Body of pancreas (tissue), 4 donors: ENCODE data around the gene GTF3C5. TPM values are rescaled to one million over a fixed set of nuclear protein-coding genes. Genes with fewer than 3 reads are reported as not detected.
"Not testable (repeated sequence)": the region's sequence is repeated elsewhere in the genome, so short reads cannot be mapped to it uniquely, and the experiment has no call there.

Experiments
- ATAC-seq: fragments of 150-250 bp; one replicate; pipeline ENCODE4 v1.9.1; 2016
- DNase-seq, 4 donors: peaks; one replicate each; pipeline ENCODE4 v3.0.0-alpha.2; 2019
- H3K27ac ChIP-seq, 4 donors: fragments of 200-600 bp; sonication (generic); 1 replicate in 3 of 4; 2 replicates in 1 of 4; pipeline versions ENCODE4 v1.5.1 to v1.6.1; 2016 to 2019; ENCODE audit warnings: mild to moderate bottlenecking in 1 of 4, mixed read lengths in 1 of 4, moderate library complexity in 1 of 4
- H3K27me3 ChIP-seq, 2 donors: fragments of 200-600 bp; sonication (generic); one replicate each; pipeline ENCODE4 v1.6.0; 2016; ENCODE audit warnings: mild to moderate bottlenecking in 1 of 2
- H3K36me3 ChIP-seq, 2 donors: fragments of 200-600 bp; sonication (generic); replicated peaks in 1 of 2; 2 replicates each; pipeline ENCODE4 v1.5.1; 2016; ENCODE audit warnings: low read depth in 2 of 2; ENCODE audit not compliant: insufficient read depth in 1 of 2
- H3K4me1 ChIP-seq: fragments of 200-600 bp; sonication (generic); one replicate; pipeline ENCODE4 v1.6.0; 2016
- H3K4me3 ChIP-seq, 2 donors: fragments of 200-600 bp; sonication (generic); 1 replicate in 1 of 2; 2 replicates in 1 of 2; pipeline ENCODE4 v1.5.1; 2016 to 2019
- H3K9me3 ChIP-seq, 3 donors: fragments of 200-600 bp; sonication (generic); 1 replicate in 2 of 3; 2 replicates in 1 of 3; pipeline ENCODE4 v1.5.1; 2016
- POLR2A ChIP-seq, 3 donors: fragments of 450-650 bp; IDR thresholded peaks; one replicate each; pipeline ENCODE4 v1.6.1; 2016; ENCODE audit warnings: antibody characterized with exemption in 3 of 3, mild to moderate bottlenecking in 2 of 3
- WGBS, 2 donors: methylation state at CpG; one replicate each; pipeline ENCODE4 v1.1.5; 2017; 5-methylcytosine and 5-hydroxymethylcytosine counted together
- intact Hi-C: fragments of 100-400 bp; cut with DNase I; formaldehyde crosslinking; loops from one replicate; pipeline ENCODE4 v1.15.1; 2023
- total RNA-seq, 2 donors: library from RNA; depleted of rRNA; stranded (reverse); fragments of >200 nt; gene quantifications; one replicate each; pipeline ENCODE4 v1.1.0, GENCODE V29; 2016
- TF ChIP-seq, protein P1 (sequence below), 7 experiments: fragments of 450-650 bp in 4 of 7; fragments of 200-600 bp in 3 of 7; sonication (generic) in 3 of 7; IDR thresholded peaks; one replicate each; pipeline ENCODE4 v1.5.1; 2016 to 2019; ENCODE audit warnings: antibody characterized with exemption in 7 of 7

Gene GTF3C5
- total RNA-seq, 2 donors from 2014 or later = 43.1 to 57.7 TPM

DNA sequence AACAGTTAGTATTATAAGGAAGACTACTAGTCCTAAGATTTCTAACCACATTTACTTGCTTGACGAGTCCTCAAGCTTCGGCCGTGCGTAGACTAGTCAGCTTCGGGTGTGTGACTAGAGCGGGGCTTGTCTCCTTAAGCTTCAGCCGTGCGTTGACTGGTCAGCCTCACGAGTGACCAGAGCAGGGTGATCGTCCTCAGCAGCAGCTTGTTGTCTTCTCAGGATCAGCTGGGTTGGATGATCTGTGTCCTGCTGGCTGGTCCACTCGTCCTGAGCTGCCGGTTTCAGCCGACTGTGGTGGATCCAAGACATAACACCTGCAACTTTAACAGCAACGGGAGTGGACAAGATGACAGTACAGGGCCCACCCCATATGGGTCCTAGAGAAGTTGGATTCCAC lies 47.7 kb downstream of the GTF3C5 start:
- intact Hi-C loops = no loop called here
- DNase-seq = no peak
- 87 to 91% methylated on average over 13 to 14 of the region's 14 CpGs for WGBS, 2 donors

DNA sequence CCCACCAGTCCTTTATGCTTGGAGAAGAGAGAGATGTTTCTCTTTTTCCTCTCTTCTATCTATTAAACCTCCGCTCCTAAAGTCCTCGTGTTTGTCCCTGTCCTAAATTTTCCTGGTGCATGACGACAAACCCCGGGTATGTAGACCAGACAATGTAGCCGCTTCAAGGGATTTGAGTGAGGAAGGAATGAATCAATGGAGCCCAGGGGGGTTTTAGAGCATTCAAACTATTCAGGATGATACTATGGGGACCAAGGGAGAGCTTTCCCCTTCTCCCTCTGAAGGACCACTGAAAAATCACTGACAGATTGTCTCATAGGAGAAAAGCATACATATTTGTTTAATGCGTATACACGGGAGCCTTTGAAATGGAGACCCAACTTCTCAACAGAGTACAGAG lies 49.4 kb downstream of the GTF3C5 start:
- H3K27me3 ChIP-seq = no peaks in the 10 kb centered on the region
- TF ChIP-seq, protein P1, sequence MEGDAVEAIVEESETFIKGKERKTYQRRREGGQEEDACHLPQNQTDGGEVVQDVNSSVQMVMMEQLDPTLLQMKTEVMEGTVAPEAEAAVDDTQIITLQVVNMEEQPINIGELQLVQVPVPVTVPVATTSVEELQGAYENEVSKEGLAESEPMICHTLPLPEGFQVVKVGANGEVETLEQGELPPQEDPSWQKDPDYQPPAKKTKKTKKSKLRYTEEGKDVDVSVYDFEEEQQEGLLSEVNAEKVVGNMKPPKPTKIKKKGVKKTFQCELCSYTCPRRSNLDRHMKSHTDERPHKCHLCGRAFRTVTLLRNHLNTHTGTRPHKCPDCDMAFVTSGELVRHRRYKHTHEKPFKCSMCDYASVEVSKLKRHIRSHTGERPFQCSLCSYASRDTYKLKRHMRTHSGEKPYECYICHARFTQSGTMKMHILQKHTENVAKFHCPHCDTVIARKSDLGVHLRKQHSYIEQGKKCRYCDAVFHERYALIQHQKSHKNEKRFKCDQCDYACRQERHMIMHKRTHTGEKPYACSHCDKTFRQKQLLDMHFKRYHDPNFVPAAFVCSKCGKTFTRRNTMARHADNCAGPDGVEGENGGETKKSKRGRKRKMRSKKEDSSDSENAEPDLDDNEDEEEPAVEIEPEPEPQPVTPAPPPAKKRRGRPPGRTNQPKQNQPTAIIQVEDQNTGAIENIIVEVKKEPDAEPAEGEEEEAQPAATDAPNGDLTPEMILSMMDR (IDR thresholded peaks at IDR 0.05) = no peak
- no peak for TF ChIP-seq POLR2A (IDR thresholded peaks at IDR 0.05)
- WGBS, 2 donors = 72 to 90% methylated on average over 7 of the region's 7 CpGs
- H3K9me3 ChIP-seq = no peaks in the 10 kb centered on the region
- H3K27ac ChIP-seq = no peak overlapping the region
- intact Hi-C loops = no loop called here
- no peaks in the 10 kb centered on the region for H3K36me3 ChIP-seq
- DNase-seq (no peak), ATAC-seq (no peak)
- H3K4me3 ChIP-seq = no peak overlapping the region
- peaks cover 21% of the 10 kb centered on the region for H3K4me1 ChIP-seq

More for the DNA sequence above, 47.7 kb downstream of the GTF3C5 start:
- peaks cover 21% of the 10 kb centered on the region for H3K4me1 ChIP-seq
- no peaks in the 10 kb centered on the region for H3K9me3 ChIP-seq
- no peaks in the 10 kb centered on the region for H3K36me3 ChIP-seq
- no peak for ATAC-seq
- H3K27ac ChIP-seq = no peak overlapping the region
- H3K27me3 ChIP-seq = no peaks in the 10 kb centered on the region
- TF ChIP-seq, protein P1 (IDR thresholded peaks at IDR 0.05) = no peak
- TF ChIP-seq POLR2A (IDR thresholded peaks at IDR 0.05) = no peak
- no peak overlapping the region for H3K4me3 ChIP-seq

DNA sequence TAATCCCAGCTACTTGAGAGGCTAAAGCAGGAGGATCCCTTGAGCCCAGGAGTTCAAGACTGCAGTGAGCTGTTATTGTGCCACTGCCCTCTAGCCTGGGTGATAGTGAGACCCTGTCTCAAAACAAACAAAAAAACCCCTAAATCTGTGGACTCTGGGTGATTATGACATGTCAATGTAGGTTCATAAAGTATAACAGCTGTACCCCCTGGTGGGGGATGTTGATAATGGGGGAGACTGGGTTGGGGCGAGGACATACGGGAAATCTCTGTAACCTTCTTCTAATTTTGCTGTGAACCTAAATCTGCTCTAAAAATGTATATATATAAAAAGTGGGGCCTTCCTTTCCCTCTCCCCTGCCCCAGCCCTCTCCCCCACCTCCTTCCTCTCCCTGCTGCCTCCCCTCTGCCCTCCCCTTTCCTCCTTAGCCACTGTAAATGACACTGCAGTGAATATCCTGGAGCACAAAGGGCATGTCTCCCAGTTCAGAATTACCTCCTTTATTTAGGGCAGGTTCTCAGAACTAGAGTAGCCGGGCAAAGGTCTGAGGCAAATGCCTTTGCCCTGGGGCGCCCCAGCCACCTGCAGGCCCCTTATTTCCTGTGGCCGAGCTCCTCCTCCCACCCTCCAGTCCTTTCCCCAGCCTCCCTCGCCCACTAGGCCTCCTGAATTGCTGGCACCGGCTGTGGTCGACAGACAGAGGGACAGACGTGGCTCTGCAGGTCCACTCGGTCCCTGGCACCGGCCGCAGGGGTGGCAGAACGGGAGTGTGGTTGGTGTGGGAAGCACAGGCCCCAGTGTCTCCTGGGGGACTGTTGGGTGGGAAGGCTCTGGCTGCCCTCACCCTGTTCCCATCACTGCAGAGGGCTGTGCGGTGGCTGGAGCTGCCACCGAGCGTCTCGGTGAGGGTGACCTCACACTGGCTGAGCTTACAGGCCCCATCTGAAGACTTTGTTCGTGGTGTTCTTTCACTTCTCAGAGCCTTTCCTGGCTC lies 50.3 kb downstream of the GTF3C5 start:
- H3K4me3 ChIP-seq, H3K36me3 ChIP-seq, intact Hi-C loops, ATAC-seq, H3K27me3 ChIP-seq, H3K9me3 ChIP-seq: not testable (repeated sequence)
- DNase-seq = peak in 2 of 4 donors; percentile 12 to 31
- WGBS, 2 donors = 80 to 84% methylated on average over 5 to 10 of the region's 18 CpGs
- Histone ChIP-seq H3K27ac (peak overlapping the region in 3 of 4 donors; percentile 54 to 86 (median 79)), H3K4me1 (peaks cover 19% of the 10 kb centered on the region)

DNA sequence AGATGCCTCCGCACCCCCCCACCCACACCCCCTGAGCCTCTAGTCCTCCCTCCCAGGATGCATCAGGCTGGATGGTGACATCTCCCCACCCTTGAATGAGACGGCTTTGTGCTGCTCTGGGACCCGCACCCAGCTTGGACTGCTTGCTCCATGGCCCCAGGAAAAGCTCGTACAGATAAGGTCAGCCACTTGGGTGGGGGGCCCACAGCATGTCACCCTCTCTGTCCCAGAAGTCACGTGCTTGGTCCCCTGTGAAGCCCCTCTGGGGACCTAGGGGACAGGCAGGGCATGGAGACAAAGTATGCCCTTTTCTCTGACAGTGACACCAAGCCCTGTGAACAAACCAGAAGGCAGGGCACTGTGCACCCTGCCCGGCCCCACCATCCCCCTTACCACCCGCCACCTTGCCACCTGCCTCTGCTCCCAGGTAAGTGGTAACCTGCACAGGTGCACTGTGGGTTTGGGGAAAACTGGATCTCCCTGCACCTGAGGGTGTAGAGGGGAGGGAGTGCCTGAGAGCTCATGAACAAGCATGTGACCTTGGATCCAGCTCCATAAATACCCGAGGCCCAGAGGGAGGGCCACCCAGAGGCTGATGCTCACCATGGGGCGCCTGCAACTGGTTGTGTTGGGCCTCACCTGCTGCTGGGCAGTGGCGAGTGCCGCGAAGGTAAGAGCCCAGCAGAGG lies 51.3 kb downstream of the GTF3C5 start:
- Histone ChIP-seq H3K4me1 (peaks cover 15% of the 10 kb centered on the region), H3K27ac (peak overlapping the region; percentile 54 to 86 (median 80))
- peak in 1 of 3 donors; percentile 56 for TF ChIP-seq POLR2A (IDR thresholded peaks at IDR 0.05)
- H3K4me3 ChIP-seq, H3K36me3 ChIP-seq, H3K27me3 ChIP-seq, intact Hi-C loops, H3K9me3 ChIP-seq: not testable (repeated sequence)
- ATAC-seq (peak; percentile 87), DNase-seq (peak in 3 of 4 donors; percentile 89 to 94 (median 92))
- 50 to 54% methylated on average over 4 to 6 of the region's 12 CpGs for WGBS, 2 donors

DNA sequence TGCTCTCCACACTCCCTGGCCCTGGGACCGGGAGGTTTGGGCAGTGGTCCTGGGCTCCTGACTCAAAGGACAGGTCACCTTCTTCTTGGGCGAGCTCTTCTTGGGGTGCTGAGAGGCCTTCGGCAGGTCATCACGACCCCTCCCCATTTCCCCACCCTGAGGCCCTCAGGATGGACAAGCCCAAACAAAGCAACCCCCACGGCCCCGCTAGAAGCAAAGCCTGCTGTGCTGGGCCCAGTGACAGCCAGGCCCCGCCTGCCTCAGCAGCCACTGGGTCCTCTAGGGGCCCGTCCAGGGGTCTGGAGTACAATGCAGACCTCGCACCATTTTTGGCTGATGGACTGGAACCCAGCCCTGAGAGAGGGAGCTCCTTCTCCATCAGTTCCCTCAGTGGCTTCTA lies 52.9 kb downstream of the GTF3C5 start:
- intact Hi-C loops, ATAC-seq, H3K36me3 ChIP-seq, H3K27me3 ChIP-seq, H3K4me3 ChIP-seq, H3K9me3 ChIP-seq: not testable (repeated sequence)
- TF ChIP-seq POLR2A (IDR thresholded peaks at IDR 0.05) = peak; percentile 14 to 63 (median 55)
- Histone ChIP-seq H3K27ac (peak overlapping the region in 3 of 4 donors; percentile 25 to 52 (median 41)), H3K4me1 (peaks cover 15% of the 10 kb centered on the region)
- peak in 1 of 4 donors; percentile 40 for DNase-seq
- WGBS, 2 donors = 27 to 34% methylated on average over 4 to 6 of the region's 9 CpGs
